Activated gamma-delta T cell treated with anti-CD3 and anti-CD28 coated beads, Interleukin-2, amount 50 U/mL, for 16 hours (primary cell): Measurements from ENCODE around the gene TMC6.
A peak's percentile ranks its signal among the peaks of the same experiment; 100 is the strongest.

Source experiments
- DNase-seq: peaks from one replicate; pipeline ENCODE4 v3.0.0-alpha.2; 2020; ENCODE audit warnings: low read depth

The TMC6 gene

DNA sequence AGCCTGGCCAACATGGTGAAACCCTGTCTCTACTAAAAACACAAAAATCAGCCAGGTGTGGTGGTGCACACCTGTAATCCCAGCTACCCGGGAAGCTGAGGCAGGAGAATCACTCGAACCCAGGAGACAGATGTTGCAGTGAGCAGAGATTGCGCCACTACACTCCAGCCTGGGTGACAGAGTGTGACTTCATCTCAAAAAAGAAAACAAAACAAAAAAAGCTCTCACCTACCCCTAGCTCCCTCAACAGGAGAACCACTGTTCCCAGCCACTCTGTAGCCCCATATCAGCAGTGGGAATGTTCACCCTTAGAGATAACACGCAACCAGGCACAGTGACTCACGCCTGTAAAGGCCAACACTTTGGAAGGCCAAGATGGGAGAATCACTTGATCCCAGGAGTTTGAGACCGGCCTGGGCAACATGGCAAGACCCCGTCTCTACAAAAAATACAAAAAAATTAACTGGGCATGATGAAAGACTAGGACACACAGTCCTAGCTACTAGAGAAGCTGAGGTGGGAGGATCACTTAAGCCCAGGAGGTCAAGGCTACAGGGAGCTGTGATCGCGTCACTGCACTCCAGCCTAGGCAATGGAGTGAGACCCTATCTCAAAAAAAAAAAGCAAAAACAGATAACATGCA, 7.4 kb upstream of the TMC6 start:
- DNase-seq = no peak

DNA sequence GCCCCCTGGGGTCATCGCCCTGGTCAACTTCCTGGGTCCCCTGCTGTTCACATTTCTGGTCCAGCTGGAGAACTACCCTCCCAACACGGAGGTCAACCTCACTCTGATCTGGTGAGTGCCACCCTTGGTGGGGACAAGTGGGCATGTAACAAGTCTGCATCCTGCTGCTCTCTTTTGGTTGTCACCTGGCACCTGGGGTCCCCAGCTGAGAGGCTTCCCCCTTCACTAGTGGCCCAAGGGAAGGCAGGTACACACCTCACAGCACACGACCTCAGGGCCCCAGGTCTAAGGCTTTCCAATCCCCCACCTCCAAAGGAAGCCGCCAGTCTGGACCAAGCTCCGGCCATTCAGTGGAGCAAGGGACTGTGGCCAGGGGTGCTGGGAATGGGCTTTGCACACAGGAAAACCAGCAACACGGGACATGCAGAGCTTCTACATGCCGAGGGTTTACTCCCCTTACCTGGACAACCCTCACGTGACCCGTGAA, 6.4 kb upstream of the TMC6 start:
- DNase-seq = no peak

- peak; percentile 58 for DNase-seq
These were observed 5.7 kb upstream of the TMC6 start for GRCh38 chr17:78133971-78134898.

- DNase-seq = no peak
These were observed 4.8 kb upstream of the TMC6 start for GRCh38 chr17:78133179-78133951.

- DNase-seq = no peak
These were observed 4.2 kb upstream of the TMC6 start for GRCh38 chr17:78132767-78133178.

DNA sequence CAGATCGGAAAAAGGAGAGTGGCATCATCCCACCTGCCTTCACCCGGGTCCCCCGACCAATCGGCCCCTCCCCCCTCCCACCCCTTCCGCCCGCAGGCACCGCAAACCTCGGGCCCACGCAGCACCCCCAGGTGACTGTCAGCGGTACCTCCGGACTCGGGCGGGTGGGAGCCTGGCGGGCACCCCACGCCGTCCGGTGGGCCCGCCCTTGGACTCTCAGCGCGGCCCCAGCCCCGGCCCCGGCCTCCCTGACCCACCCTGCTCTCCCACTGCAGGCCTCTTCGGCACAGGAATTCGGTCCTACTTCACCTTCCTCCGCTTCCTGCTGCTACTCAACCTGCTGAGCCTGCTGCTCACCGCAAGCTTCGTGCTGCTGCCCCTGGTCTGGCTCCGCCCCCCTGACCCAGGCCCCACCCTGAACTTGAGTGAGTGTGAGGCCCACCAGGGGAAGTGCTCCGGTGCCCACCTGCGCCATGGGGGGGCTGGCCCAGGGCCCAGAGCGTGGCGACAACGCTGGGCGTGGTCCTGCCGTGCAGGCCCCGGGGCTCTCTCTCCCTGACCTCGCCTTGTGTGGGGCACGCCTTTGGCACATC, 3.6 kb upstream of the TMC6 start:
- DNase-seq = peak; percentile 68

GRCh38 chr17:78131172-78132083, 2.9 kb upstream of the TMC6 start:
- DNase-seq = peak; percentile 52

GRCh38 chr17:78130437-78131101, 2.0 kb upstream of the TMC6 start, which contains the start of gene TMC8:
TMC8 (plus strand) TSS chr17:78130771; CDS start chr17:78131589, 818 bp downstream.
- DNase-seq = peak; percentile 71

GRCh38 chr17:78130090-78130436, 1.5 kb upstream of the TMC6 start:
- no peak for DNase-seq

GRCh38 chr17:78129351-78130089, 965 bp upstream of the TMC6 start:
- no peak for DNase-seq

DNA sequence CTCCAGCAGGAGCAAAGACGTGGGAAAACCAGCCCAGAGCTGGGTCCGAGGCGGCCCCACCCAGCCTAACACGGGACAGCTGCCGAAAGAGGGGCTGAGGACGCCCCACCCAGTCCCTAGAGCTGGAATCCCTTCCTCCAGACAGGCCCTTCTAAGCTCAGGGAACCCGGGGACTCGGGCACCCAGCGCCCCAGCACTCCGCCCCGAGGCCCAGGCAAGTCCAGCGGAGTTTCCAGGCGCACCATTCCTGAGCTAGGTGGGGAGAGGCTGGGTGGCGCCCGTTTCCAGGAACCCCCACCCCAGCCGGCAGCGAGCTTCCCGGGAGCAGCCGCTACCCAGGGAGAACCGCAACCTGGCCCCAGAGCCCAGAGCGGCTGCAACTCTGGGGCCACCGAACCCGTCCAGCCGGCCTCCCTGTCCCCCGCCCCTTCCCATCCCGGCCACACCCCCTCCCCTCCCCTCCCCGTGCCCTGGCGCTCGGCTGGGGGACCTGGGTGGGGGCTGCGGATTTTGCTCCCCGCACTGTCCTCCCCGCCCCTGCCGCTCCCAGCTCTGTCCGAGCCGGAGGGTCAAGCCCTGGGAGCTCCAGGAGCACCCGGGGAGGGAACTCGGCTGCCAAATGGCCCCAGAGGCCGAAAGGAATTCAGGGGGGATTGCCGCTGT, 536 bp downstream of the TMC6 start:
- DNase-seq = no peak

GRCh38 chr17:78127239-78127887, 1.2 kb downstream of the TMC6 start:
- DNase-seq = no peak

DNA sequence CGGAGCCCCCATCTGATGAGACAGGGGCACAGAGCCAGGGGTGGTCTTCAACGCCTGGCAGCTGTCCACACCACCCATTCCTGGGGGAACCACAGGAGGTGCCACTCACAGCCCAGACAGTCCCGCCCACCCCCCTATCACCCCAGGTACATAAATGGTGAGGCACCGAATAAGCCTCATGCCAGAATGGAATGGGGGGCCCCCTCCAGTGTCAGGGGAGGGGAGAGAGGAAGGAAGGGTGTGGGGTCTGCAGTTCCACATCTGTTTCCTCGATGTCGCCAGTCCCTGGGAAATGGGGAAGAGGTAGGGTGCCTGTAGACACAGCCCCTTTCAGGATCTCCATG, 1.7 kb downstream of the TMC6 start:
- DNase-seq = no peak

GRCh38 chr17:78125976-78126894, 2.3 kb downstream of the TMC6 start:
- DNase-seq = no peak

DNA sequence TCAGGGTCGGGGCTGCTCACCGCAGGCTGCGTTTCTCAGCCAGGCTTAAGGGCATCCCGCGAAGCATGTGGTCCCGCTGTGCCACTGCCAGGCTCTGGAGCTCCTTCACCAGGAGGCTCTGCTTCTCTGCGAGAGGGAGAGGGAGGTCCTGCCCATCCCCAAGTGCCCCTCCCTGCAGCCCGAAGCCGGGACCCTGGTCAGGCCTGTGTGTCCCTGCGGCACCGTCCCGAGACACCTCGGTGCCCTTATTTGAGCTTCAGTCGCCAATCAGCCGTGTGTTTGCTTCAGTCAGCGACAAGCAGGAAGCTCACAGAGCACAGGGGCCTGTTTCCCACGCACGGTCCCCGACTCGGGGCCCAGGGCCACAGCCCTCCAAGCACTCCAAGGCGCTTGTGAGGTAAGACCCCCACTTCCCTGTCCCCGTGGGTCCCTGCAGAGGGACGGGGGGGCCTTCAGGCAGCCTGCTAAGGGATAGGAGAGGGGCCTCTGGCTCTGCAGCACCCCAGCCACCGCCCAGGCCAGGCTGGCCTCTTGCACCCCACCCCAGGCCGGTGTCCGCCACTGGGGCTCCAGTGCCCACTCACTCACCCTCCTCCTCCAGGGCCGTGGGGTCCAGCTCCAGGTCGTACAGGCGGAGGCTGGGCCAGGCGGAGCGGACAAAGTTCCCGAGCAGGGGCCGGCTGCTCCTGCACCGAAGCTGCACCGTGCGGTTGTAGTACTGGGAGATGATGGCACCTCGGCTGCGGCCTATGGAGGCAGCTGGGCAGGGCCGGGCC, 3.2 kb downstream of the TMC6 start:
- DNase-seq = no peak

DNA sequence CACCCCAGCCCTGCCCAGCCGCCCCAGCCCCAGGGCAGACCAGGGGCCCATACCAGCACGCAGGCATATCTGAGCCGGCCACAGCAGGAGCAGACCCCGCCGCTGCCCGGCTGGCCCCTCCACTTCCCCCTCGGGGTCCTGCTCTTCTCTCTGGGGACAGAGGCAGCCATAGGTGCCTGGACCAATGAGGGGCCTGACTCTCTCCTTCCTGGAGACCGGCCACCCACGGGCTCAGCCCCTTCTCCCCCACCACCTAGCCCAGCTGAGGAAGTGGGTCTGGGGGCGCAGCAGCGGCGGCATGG, 3.8 kb downstream of the TMC6 start:
- no peak for DNase-seq
